ENCODE data around the gene SLC26A11.
"Not testable (repeated sequence)": the region's sequence is repeated elsewhere in the genome, so short reads cannot be mapped to it uniquely, and the experiment has no call there.

- not testable (repeated sequence) for TF ChIP-seq ZNF274 (IDR thresholded peaks at IDR 0.05; ENCODE audit: low read depth, low read length); YY1 (IDR thresholded peaks at IDR 0.05; ENCODE audit: insufficient read depth, insufficient read length)
Measured at GRCh38 chr17:80258296-80258695, 38.1 kb downstream of the SLC26A11 start.

Measured in NT2/D1 (cell line).